ENCODE results near the gene FXR2. TPM values are rescaled to one million over a fixed set of nuclear protein-coding genes. Genes with fewer than 3 reads are reported as not detected.
"Not testable (repeated sequence)": the region's sequence is repeated elsewhere in the genome, so short reads cannot be mapped to it uniquely, and the experiment has no call there.

FXR2 gene
- total and polyA plus RNA-seq, 2 donors from 2014 or later: 29.3 to 59.2 TPM

DNA sequence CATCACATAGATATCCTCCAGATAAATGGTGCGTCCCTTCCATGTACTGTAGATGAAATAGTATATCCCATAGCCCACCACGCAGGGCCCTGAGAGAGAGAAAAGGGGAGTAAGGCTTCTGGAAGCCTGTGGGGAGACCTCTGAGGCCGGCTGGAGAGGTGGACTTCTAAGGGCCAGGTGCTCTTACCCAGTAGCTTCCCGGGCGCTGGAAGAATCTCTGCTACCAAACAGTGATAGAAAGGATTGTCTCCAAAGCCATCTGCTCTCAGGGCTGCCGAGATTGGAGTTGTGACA lies 12.2 kb upstream of the FXR2 start:
- DNase-seq (no peak), FAIRE-seq (no peak)
- Histone ChIP-seq H3K9me3 (ENCODE audit: control insufficient read depth in 2 of 3, insufficient read depth in 1 of 3, low read length in 3 of 3) (no peaks in the 10 kb centered on the region), H3K4me1 (ENCODE audit: control insufficient read depth in 2 of 3, insufficient read depth in 2 of 3, low read depth in 1 of 3, low read length in 3 of 3) (peaks cover 0 to 6% (median 3%) of the 10 kb centered on the region in 3 donors), H3K4me3 (ENCODE audit: low read length in 3 of 3) (peak overlapping the region; percentile 84 to 96 (median 93)), H3K27ac (ENCODE audit: low read depth in 2 of 2, low read length in 2 of 2) (peak overlapping the region; percentile 92 to 97), H3K27me3 (ENCODE audit: control insufficient read depth, insufficient read depth, low read length) (no peaks in the 10 kb centered on the region), H3K36me3 (ENCODE audit: control insufficient read depth in 2 of 3, insufficient read depth in 3 of 3, low read length in 3 of 3) (no peaks in the 10 kb centered on the region), H3K9ac (ENCODE audit: low read length in 3 of 3) (peak overlapping the region; percentile 63 to 99 (median 82))
- TF ChIP-seq, protein P1, sequence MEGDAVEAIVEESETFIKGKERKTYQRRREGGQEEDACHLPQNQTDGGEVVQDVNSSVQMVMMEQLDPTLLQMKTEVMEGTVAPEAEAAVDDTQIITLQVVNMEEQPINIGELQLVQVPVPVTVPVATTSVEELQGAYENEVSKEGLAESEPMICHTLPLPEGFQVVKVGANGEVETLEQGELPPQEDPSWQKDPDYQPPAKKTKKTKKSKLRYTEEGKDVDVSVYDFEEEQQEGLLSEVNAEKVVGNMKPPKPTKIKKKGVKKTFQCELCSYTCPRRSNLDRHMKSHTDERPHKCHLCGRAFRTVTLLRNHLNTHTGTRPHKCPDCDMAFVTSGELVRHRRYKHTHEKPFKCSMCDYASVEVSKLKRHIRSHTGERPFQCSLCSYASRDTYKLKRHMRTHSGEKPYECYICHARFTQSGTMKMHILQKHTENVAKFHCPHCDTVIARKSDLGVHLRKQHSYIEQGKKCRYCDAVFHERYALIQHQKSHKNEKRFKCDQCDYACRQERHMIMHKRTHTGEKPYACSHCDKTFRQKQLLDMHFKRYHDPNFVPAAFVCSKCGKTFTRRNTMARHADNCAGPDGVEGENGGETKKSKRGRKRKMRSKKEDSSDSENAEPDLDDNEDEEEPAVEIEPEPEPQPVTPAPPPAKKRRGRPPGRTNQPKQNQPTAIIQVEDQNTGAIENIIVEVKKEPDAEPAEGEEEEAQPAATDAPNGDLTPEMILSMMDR (IDR thresholded peaks at IDR 0.05; ENCODE audit: borderline replicate concordance, extremely low read depth, insufficient read depth): no peak
- intact Hi-C loops (cut with DNase I): no loop called here

DNA sequence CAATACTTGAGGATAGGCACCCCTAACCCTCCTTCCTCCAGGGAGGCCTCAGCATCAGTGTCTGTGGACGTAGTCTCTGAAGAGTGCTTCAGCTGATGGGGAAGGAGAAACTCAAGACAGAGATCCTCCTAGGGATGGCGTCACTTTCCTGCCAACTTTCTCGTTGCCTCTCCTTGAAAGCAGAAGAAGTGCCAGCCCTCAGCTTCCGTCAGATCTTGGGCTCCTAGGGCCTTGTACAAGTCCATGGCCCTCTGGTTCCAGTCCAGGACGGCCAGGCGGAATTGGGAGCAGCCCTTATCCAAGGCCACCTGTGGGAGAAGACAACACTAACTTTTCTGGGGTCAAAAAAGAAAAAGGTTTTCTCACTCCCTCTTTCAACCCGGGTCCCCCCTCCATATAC lies 11.6 kb upstream of the FXR2 start:
- intact Hi-C loops (cut with DNase I): no loop called here
- TF ChIP-seq, protein P1 (IDR thresholded peaks at IDR 0.05; ENCODE audit: borderline replicate concordance, extremely low read depth, insufficient read depth): no peak
- no peaks in the 10 kb centered on the region for H3K27me3 ChIP-seq (ENCODE audit: control insufficient read depth, insufficient read depth, low read length)
- H3K27ac ChIP-seq (ENCODE audit: low read depth in 2 of 2, low read length in 2 of 2): peak overlapping the region; percentile 92 to 97
- no peaks in the 10 kb centered on the region for H3K9me3 ChIP-seq (ENCODE audit: control insufficient read depth in 2 of 3, insufficient read depth in 1 of 3, low read length in 3 of 3)
- H3K36me3 ChIP-seq (ENCODE audit: control insufficient read depth in 2 of 3, insufficient read depth in 3 of 3, low read length in 3 of 3): no peaks in the 10 kb centered on the region
- no peak for FAIRE-seq
- DNase-seq: no peak
- peaks cover 0 to 3% (median 0%) of the 10 kb centered on the region in 3 donors for H3K4me1 ChIP-seq (ENCODE audit: control insufficient read depth in 2 of 3, insufficient read depth in 2 of 3, low read depth in 1 of 3, low read length in 3 of 3)
- H3K9ac ChIP-seq (ENCODE audit: low read length in 3 of 3): no peak overlapping the region
- H3K4me3 ChIP-seq (ENCODE audit: low read length in 3 of 3): peak overlapping the region in 2 of 3 donors; percentile 93 to 96

DNA sequence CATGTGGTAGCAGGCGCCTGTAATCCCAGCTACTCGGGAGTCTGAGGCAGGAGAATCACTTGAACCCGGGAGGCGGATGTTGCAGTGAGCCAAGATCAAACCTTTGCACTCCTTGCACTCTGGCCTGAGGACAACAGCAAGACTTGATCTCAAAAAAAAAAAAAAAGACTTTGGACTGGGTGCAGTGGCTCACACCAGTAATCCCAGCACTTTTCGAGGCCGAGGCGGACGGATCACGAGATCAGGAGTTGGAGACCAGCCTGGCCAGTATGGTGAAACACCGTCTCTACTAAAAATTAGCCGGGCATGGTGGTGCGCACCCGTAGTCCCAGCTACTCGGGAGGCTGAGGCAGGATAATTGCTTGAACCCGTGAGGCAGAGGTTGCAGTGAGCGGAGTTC lies 11.1 kb upstream of the FXR2 start:
- H3K4me3 ChIP-seq (ENCODE audit: low read length in 3 of 3): peak overlapping the region in 1 of 3 donors; percentile 96
- H3K4me1 ChIP-seq (ENCODE audit: control insufficient read depth in 2 of 3, insufficient read depth in 2 of 3, low read depth in 1 of 3, low read length in 3 of 3); H3K36me3 ChIP-seq (ENCODE audit: control insufficient read depth in 2 of 3, insufficient read depth in 3 of 3, low read length in 3 of 3); intact Hi-C loops (cut with DNase I); H3K9ac ChIP-seq (ENCODE audit: low read length in 3 of 3); DNase-seq; H3K9me3 ChIP-seq (ENCODE audit: control insufficient read depth in 2 of 3, insufficient read depth in 1 of 3, low read length in 3 of 3); H3K27me3 ChIP-seq (ENCODE audit: control insufficient read depth, insufficient read depth, low read length); H3K27ac ChIP-seq (ENCODE audit: low read depth in 2 of 2, low read length in 2 of 2); FAIRE-seq: not testable (repeated sequence)

DNA sequence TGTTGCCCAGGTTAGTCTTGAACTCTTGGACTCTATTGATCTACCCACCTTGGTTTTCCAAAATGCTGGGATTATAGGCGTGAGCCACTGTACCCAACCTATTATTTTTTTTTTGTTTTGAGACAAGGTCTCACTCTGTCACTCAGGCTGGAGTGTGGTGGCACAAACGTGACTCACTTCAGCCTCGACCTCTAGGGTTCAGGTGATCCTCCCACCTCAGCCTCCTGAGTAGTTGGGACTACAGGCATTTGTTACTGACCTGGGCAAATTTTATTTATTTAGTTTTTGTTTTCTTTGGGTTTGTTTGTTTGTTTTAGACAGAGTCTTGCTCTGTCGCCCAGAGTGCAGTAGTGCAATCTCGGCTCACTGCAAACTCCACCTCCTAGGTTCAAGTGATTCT lies 9.0 kb upstream of the FXR2 start:
- Histone ChIP-seq H3K4me1 (ENCODE audit: control insufficient read depth in 2 of 3, insufficient read depth in 2 of 3, low read depth in 1 of 3, low read length in 3 of 3) (peaks cover 0 to 3% (median 0%) of the 10 kb centered on the region in 3 donors), H3K4me3 (ENCODE audit: low read length in 3 of 3) (no peak overlapping the region), H3K9me3 (ENCODE audit: control insufficient read depth in 2 of 3, insufficient read depth in 1 of 3, low read length in 3 of 3) (no peaks in the 10 kb centered on the region), H3K9ac (ENCODE audit: low read length in 3 of 3) (no peak overlapping the region), H3K27me3 (ENCODE audit: control insufficient read depth, insufficient read depth, low read length) (no peaks in the 10 kb centered on the region), H3K36me3 (ENCODE audit: control insufficient read depth in 2 of 3, insufficient read depth in 3 of 3, low read length in 3 of 3) (no peaks in the 10 kb centered on the region), H3K27ac (ENCODE audit: low read depth in 2 of 2, low read length in 2 of 2) (no peak overlapping the region)
- DNase-seq (no peak), FAIRE-seq (no peak)
- intact Hi-C loops (cut with DNase I): no loop called here
- TF ChIP-seq, protein P1 (IDR thresholded peaks at IDR 0.05; ENCODE audit: borderline replicate concordance, extremely low read depth, insufficient read depth): no peak

All from kidney (tissue), 14 donors.